HG03196 (cell line): ENCODE measurements around the gene WWP2.
A peak's percentile ranks its signal among the peaks of the same experiment; 100 is the strongest.
"Not testable (repeated sequence)": the region's sequence is repeated elsewhere in the genome, so short reads cannot be mapped to it uniquely, and the experiment has no call there.

Source experiments
- ATAC-seq: cut with Tn5 transposase; IDR thresholded peaks from one replicate; pipeline ENCODE4 v1.9.1; 2021; ENCODE audit not compliant: unreplicated experiment

WWP2 gene

GRCh38 chr16:69761983-69762813 lies at the start of gene WWP2:
Gene WWP2, plus strand, starts transcription at chr16:69762332. Its CDS starts 24,679 bp downstream, at chr16:69787011.
- ATAC-seq, result peak; percentile 57

- no peak for ATAC-seq
Observed at GRCh38 chr16:69712914-69713581, 49.1 kb upstream of the WWP2 start.

- no peak for ATAC-seq
Observed at GRCh38 chr16:69717066-69717465, 45.1 kb upstream of the WWP2 start.

- no peak for ATAC-seq
Observed at GRCh38 chr16:69718111-69718764, 43.9 kb upstream of the WWP2 start.

- no peak for ATAC-seq
Observed at GRCh38 chr16:69720822-69721430, 41.2 kb upstream of the WWP2 start.

- no peak for ATAC-seq
Observed at GRCh38 chr16:69721441-69721957, 40.6 kb upstream of the WWP2 start.

- ATAC-seq, result no peak
Observed at GRCh38 chr16:69724414-69724873, 37.7 kb upstream of the WWP2 start.

GRCh38 chr16:69724981-69725479 lies 37.1 kb upstream of the WWP2 start:
- no peak for ATAC-seq

- ATAC-seq, result no peak
Observed at GRCh38 chr16:69725480-69726312, 36.4 kb upstream of the WWP2 start.

- ATAC-seq, result peak; percentile 92
Observed at GRCh38 chr16:69726313-69727060, 35.6 kb upstream of the WWP2 start, which contains the start of gene NQO1. Gene NQO1, minus strand, starts transcription at chr16:69726560. Its CDS starts 121 bp downstream, at chr16:69726439.

- ATAC-seq, result no peak
Observed at GRCh38 chr16:69727916-69728270, 34.2 kb upstream of the WWP2 start.

GRCh38 chr16:69729030-69729429 lies 33.1 kb upstream of the WWP2 start:
- not testable (repeated sequence) for ATAC-seq

GRCh38 chr16:69731280-69731679 lies 30.9 kb upstream of the WWP2 start:
- not testable (repeated sequence) for ATAC-seq

GRCh38 chr16:69732101-69732500 lies 30.0 kb upstream of the WWP2 start:
- ATAC-seq, result no peak

- ATAC-seq, result no peak
Observed at GRCh38 chr16:69741519-69741918, 20.6 kb upstream of the WWP2 start.

- ATAC-seq, result no peak
Observed at GRCh38 chr16:69741951-69742904, 19.9 kb upstream of the WWP2 start.

GRCh38 chr16:69744363-69745231 lies 17.5 kb upstream of the WWP2 start:
- ATAC-seq, result no peak
